HL-60 (cell line): ENCODE measurements around the gene XIRP2.

ENCODE experiments used
- DNase-seq, 2 experiments: peaks; one replicate each; pipeline ENCODE4 v3.0.0-alpha.2; 2010 to 2020; ENCODE audit warnings: low read depth in 1 of 2, low spot score in 1 of 2
- H3K27ac ChIP-seq: fragments of 250-450 bp; sonication (Bioruptor Pico); replicated peaks from 2 replicates; pipeline ENCODE4 v1.5.1; 2020; ENCODE audit warnings: mild to moderate bottlenecking, moderate library complexity
- H3K27me3 ChIP-seq: fragments of 250-450 bp; sonication (Bioruptor Pico); 2 replicates; pipeline ENCODE4 v1.5.1; 2021; ENCODE audit warnings: mild to moderate bottlenecking, moderate library complexity; ENCODE audit not compliant: insufficient read depth, poor library complexity, severe bottlenecking
- H3K4me3 ChIP-seq: replicated peaks from 2 replicates; pipeline ENCODE4 v1.5.1; 2011; ENCODE audit warnings: mild to moderate bottlenecking, control low read depth, low read length; ENCODE audit not compliant: insufficient read depth
- GABPA ChIP-seq: IDR thresholded peaks from 2 replicates; pipeline ENCODE4 v1.6.1; 2012; ENCODE audit warnings: low read depth
- POLR2AphosphoS5 ChIP-seq: IDR thresholded peaks from 2 replicates; pipeline ENCODE4 v1.6.1; 2012; ENCODE audit warnings: low read depth
- SPI1 ChIP-seq: IDR thresholded peaks from 2 replicates; pipeline ENCODE4 v1.6.1; 2012; ENCODE audit warnings: low read depth, mild to moderate bottlenecking, borderline replicate concordance
- TF ChIP-seq, protein P1 (sequence below): IDR thresholded peaks from 2 replicates; pipeline ENCODE4 v1.6.1; 2012; ENCODE audit warnings: low read depth; ENCODE audit not compliant: insufficient replicate concordance
- TF ChIP-seq, protein P2 (sequence below): IDR thresholded peaks from one replicate; pipeline ENCODE4 v1.5.1; 2011; ENCODE audit warnings: low read length, control low read depth, inconsistent platforms; ENCODE audit not compliant: insufficient read depth

Gene XIRP2

GRCh38 chr2:166924967-166925366 is 36.7 kb downstream of the XIRP2 start:
- no peak overlapping the region for H3K4me3 ChIP-seq
- no peaks in the 10 kb centered on the region for H3K27me3 ChIP-seq
- DNase-seq, result no peak
- TF ChIP-seq SPI1, result no peak
- no peak for TF ChIP-seq POLR2AphosphoS5
- TF ChIP-seq GABPA, result no peak
- TF ChIP-seq, protein P1, sequence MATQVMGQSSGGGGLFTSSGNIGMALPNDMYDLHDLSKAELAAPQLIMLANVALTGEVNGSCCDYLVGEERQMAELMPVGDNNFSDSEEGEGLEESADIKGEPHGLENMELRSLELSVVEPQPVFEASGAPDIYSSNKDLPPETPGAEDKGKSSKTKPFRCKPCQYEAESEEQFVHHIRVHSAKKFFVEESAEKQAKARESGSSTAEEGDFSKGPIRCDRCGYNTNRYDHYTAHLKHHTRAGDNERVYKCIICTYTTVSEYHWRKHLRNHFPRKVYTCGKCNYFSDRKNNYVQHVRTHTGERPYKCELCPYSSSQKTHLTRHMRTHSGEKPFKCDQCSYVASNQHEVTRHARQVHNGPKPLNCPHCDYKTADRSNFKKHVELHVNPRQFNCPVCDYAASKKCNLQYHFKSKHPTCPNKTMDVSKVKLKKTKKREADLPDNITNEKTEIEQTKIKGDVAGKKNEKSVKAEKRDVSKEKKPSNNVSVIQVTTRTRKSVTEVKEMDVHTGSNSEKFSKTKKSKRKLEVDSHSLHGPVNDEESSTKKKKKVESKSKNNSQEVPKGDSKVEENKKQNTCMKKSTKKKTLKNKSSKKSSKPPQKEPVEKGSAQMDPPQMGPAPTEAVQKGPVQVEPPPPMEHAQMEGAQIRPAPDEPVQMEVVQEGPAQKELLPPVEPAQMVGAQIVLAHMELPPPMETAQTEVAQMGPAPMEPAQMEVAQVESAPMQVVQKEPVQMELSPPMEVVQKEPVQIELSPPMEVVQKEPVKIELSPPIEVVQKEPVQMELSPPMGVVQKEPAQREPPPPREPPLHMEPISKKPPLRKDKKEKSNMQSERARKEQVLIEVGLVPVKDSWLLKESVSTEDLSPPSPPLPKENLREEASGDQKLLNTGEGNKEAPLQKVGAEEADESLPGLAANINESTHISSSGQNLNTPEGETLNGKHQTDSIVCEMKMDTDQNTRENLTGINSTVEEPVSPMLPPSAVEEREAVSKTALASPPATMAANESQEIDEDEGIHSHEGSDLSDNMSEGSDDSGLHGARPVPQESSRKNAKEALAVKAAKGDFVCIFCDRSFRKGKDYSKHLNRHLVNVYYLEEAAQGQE, result no peak
- TF ChIP-seq, protein P2, sequence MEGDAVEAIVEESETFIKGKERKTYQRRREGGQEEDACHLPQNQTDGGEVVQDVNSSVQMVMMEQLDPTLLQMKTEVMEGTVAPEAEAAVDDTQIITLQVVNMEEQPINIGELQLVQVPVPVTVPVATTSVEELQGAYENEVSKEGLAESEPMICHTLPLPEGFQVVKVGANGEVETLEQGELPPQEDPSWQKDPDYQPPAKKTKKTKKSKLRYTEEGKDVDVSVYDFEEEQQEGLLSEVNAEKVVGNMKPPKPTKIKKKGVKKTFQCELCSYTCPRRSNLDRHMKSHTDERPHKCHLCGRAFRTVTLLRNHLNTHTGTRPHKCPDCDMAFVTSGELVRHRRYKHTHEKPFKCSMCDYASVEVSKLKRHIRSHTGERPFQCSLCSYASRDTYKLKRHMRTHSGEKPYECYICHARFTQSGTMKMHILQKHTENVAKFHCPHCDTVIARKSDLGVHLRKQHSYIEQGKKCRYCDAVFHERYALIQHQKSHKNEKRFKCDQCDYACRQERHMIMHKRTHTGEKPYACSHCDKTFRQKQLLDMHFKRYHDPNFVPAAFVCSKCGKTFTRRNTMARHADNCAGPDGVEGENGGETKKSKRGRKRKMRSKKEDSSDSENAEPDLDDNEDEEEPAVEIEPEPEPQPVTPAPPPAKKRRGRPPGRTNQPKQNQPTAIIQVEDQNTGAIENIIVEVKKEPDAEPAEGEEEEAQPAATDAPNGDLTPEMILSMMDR, result no peak
- H3K27ac ChIP-seq, result no peak overlapping the region

DNA sequence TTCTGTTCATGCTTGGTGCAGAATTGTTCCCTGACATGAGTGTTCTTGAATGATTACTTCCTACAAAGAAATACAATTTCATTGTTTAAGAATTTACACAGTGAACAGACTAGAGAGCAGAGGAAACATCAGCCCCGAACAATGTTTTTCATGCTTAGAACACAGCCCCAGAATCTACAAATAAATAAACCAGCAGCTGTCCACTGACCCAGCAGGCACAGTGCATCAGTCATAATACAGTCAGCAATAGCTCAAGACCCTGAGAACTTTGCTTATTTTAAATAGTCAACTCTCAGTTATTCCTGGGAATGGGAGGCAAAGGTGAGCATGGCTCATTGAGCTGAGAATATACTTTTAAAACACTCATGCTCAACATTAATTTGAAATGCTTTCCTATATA is 38.4 kb downstream of the XIRP2 start:
- TF ChIP-seq SPI1, result no peak
- TF ChIP-seq, protein P2, result no peak
- no peak for TF ChIP-seq POLR2AphosphoS5
- no peak for TF ChIP-seq GABPA
- TF ChIP-seq, protein P1, result no peak
- DNase-seq, result no peak
- no peak overlapping the region for H3K27ac ChIP-seq
- no peak overlapping the region for H3K4me3 ChIP-seq
- H3K27me3 ChIP-seq, result no peaks in the 10 kb centered on the region

DNA sequence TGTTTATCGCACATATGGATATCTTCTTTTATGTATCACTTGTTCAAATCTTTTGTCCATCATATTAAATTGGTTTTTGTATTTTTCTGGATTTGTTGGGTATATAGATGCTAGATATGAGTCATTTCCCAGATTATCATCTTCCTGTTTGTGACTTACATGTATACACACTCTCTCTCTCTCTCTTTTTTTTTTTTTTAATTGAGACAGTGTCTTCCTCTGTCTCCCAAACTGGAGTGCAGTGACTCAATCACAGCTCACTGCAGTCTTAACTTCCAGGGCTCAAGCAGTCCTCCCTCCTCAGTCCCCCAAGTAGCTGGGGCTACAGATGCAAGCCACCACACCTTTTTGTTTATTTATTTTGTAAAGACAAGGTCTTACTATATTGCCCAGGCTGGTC is 43.8 kb downstream of the XIRP2 start:
- H3K27me3 ChIP-seq, result no peaks in the 10 kb centered on the region
- no peak overlapping the region for H3K27ac ChIP-seq
- no peak overlapping the region for H3K4me3 ChIP-seq
- no peak for DNase-seq
- TF ChIP-seq GABPA (no peak), POLR2AphosphoS5 (no peak), SPI1 (no peak)
- TF ChIP-seq, protein P2, result no peak
- TF ChIP-seq, protein P1, result no peak
